ENCODE data around the gene TBPL1. TPM values are rescaled to one million over a fixed set of nuclear protein-coding genes. Genes with fewer than 3 reads are reported as not detected.
A peak's percentile ranks its signal among the peaks of the same experiment; 100 is the strongest.

Gene TBPL1
- total and polyA plus RNA-seq, 9 of the 15 experiments (the other 6 are each of a cell fraction or from before 2014, with no cell fraction given), result 78.1 to 152 (median 107) TPM

- TF ChIP-seq GTF2B (IDR thresholded peaks at IDR 0.05; ENCODE audit: extremely low read depth, insufficient read length) (no peak), CEBPZ (IDR thresholded peaks at IDR 0.05; ENCODE audit: borderline replicate concordance, low read depth, low read length) (no peak), TEAD1 (CRISPR knock-in tag; IDR thresholded peaks at IDR 0.05) (peak in 1 of 2 experiments; percentile 93; a peak in 2 of 4 replicates), IFI16 (CRISPR knock-in tag; IDR thresholded peaks at IDR 0.05) (no peak), THRB (CRISPR knock-in tag; conservative IDR thresholded peaks at IDR 0.05) (0 out of 2 replicates have a peak, but pooled peaks have one; percentile 62), ZNF76 (CRISPR knock-in tag; IDR thresholded peaks at IDR 0.05; ENCODE audit: borderline replicate concordance) (0 out of 2 replicates have a peak, but pooled peaks have one; percentile 58), DIDO1 (tag; IDR thresholded peaks at IDR 0.05; ENCODE audit: low read depth) (0 out of 2 replicates have a peak, but pooled peaks have one; percentile 30), SMARCB1 (IDR thresholded peaks at IDR 0.05; ENCODE audit: insufficient read length, low read depth) (no peak), ZNF280A (IDR thresholded peaks at IDR 0.05; ENCODE audit: low read depth, partially characterized antibody) (no peak), RFX5 (IDR thresholded peaks at IDR 0.05; ENCODE audit: low read depth, low read length) (no peak), ZNF347 (CRISPR knock-in tag; IDR thresholded peaks at IDR 0.05; ENCODE audit: low read depth) (peak; percentile 81), NCOR1 (IDR thresholded peaks at IDR 0.05) (no peak), NRF1 (conservative IDR thresholded peaks at IDR 0.05 in 1 of 2, IDR thresholded peaks at IDR 0.05 in 1 of 2) (no peak), GTF2E2 (tag; IDR thresholded peaks at IDR 0.05) (no peak), ZKSCAN1 (IDR thresholded peaks at IDR 0.05; ENCODE audit: low read depth, low read length) (no peak), ZNF143 (CRISPR knock-in tag; IDR thresholded peaks at IDR 0.05) (no peak), NFYB (IDR thresholded peaks at IDR 0.05; ENCODE audit: extremely low read depth, insufficient read length) (no peak), ZNF232 (CRISPR knock-in tag; IDR thresholded peaks at IDR 0.05) (no peak)
Observed at GRCh38 chr6:134022650-134023049, 69.6 kb downstream of the TBPL1 start (continued).

Measured in K562 (cell line).